Ascending aorta (tissue), 2 donors: ENCODE results near the gene MISP3. TPM values are rescaled to one million over a fixed set of nuclear protein-coding genes. Genes with fewer than 3 reads are reported as not detected.

Experiments
- DNase-seq, 2 donors: peaks; one replicate each; pipeline ENCODE4 v3.0.0-alpha.2; 2019; ENCODE audit warnings: low spot score in 2 of 2
- H3K27ac ChIP-seq, 2 donors: fragments of 200-600 bp; sonication (generic); one replicate each; pipeline ENCODE4 v1.5.1; 2016 to 2017; ENCODE audit warnings: mild to moderate bottlenecking in 1 of 2
- H3K27me3 ChIP-seq: fragments of 200-600 bp; sonication (generic); one replicate; pipeline ENCODE4 v1.5.1; 2017
- H3K36me3 ChIP-seq, 2 donors: fragments of 200-600 bp; sonication (generic); one replicate each; pipeline ENCODE4 v1.5.1; 2016
- H3K4me1 ChIP-seq, 2 donors: fragments of 200-600 bp; sonication (generic); one replicate each; pipeline ENCODE4 v1.5.1; 2016 to 2017; ENCODE audit warnings: mild to moderate bottlenecking in 1 of 2
- H3K4me3 ChIP-seq, 2 donors: fragments of 200-600 bp; sonication (generic); one replicate each; pipeline ENCODE4 v1.5.1; 2016 to 2017; ENCODE audit warnings: mild to moderate bottlenecking in 1 of 2
- H3K9me3 ChIP-seq, 2 donors: fragments of 200-600 bp; sonication (generic); one replicate each; pipeline ENCODE4 v1.5.1; 2016
- CTCF ChIP-seq, 3 experiments: fragments of 200-600 bp in 2 of 3; fragments of 450-650 bp in 1 of 3; sonication (generic) in 2 of 3; IDR thresholded peaks; one replicate each; pipeline ENCODE4 v1.5.1; 2016 to 2019; ENCODE audit warnings: antibody characterized with exemption in 3 of 3, mild to moderate bottlenecking in 1 of 3, moderate library complexity in 1 of 3
- intact Hi-C: fragments of 100-400 bp; cut with DNase I; formaldehyde crosslinking; loops from one replicate; pipeline ENCODE4 v1.15.1; 2023
- total RNA-seq: library from RNA; depleted of rRNA; stranded (reverse); fragments of >200 nt; gene quantifications from one replicate; pipeline ENCODE4 v1.1.0, GENCODE V29; 2016

The MISP3 gene
- total RNA-seq, 1 donor from 2014 or later = 6.0 TPM

GRCh38 chr19:14115756-14116155 is 43.2 kb downstream of the MISP3 start:
- Histone ChIP-seq H3K4me1 (peaks cover 31 to 67% of the 10 kb centered on the region in 2 donors), H3K27ac (peak overlapping the region; percentile 84 to 85), H3K9me3 (no peaks in the 10 kb centered on the region), H3K27me3 (no peaks in the 10 kb centered on the region), H3K4me3 (peak overlapping the region; percentile 13 to 96), H3K36me3 (no peaks in the 10 kb centered on the region)
- no peak for DNase-seq
- TF ChIP-seq CTCF (IDR thresholded peaks at IDR 0.05) = no peak
- intact Hi-C loops = loop anchor here (2.0 to 5.0 kb wide), 3 partner anchors 35 to 163 kb away; partner anchors contain the start of genes DCAF15 and RFX1

- intact Hi-C loops = loop anchor here (2.0 to 5.0 kb wide), 3 partner anchors 36 to 164 kb away; partner anchors contain the start of genes DCAF15 and RFX1
- peaks cover 31 to 63% of the 10 kb centered on the region in 2 donors for H3K4me1 ChIP-seq
- H3K27me3 ChIP-seq = no peaks in the 10 kb centered on the region
- H3K4me3 ChIP-seq = peak overlapping the region; percentile 71 to 96
- TF ChIP-seq CTCF (IDR thresholded peaks at IDR 0.05) = no peak
- H3K27ac ChIP-seq = peak overlapping the region; percentile 84 to 85
- no peak for DNase-seq
- H3K9me3 ChIP-seq = no peaks in the 10 kb centered on the region
- H3K36me3 ChIP-seq = no peaks in the 10 kb centered on the region
Measured at GRCh38 chr19:14116525-14116917, 43.9 kb downstream of the MISP3 start.

GRCh38 chr19:14116918-14117578 is 44.5 kb downstream of the MISP3 start:
- no peak for DNase-seq
- Histone ChIP-seq H3K4me1 (peaks cover 30 to 58% of the 10 kb centered on the region in 2 donors), H3K36me3 (no peaks in the 10 kb centered on the region), H3K27ac (peak overlapping the region; percentile 84 to 85), H3K4me3 (peak overlapping the region; percentile 71 to 96), H3K27me3 (no peaks in the 10 kb centered on the region), H3K9me3 (no peaks in the 10 kb centered on the region)
- intact Hi-C loops = loop anchor here (1.0 to 5.0 kb wide), 4 partner anchors 36 to 370 kb away; partner anchors contain the start of genes DCAF15 and RFX1
- TF ChIP-seq CTCF (IDR thresholded peaks at IDR 0.05) = no peak

GRCh38 chr19:14117668-14118164 is 45.1 kb downstream of the MISP3 start, which contains the start of gene PRKACA:
Gene PRKACA (minus strand): TSS chr19:14117762. CDS start chr19:14117547, 215 bp downstream.
- Histone ChIP-seq H3K27ac (peak within 1 kb of the TSS; percentile 92 to 99), H3K36me3 (no peaks in the 10 kb centered on the region), H3K4me3 (peak within 1 kb of the TSS; percentile 71 to 96), H3K4me1 (peaks cover 23 to 51% of the 10 kb centered on the region in 2 donors), H3K9me3 (no peaks in the 10 kb centered on the region), H3K27me3 (no peaks in the 10 kb centered on the region)
- DNase-seq = peak; percentile 97 to 99
- no peak for TF ChIP-seq CTCF (IDR thresholded peaks at IDR 0.05)
- intact Hi-C loops = loop anchor here (1.0 to 5.0 kb wide), 7 partner anchors 20 to 370 kb away; partner anchors contain the start of genes DCAF15, RFX1 and SAMD1

GRCh38 chr19:14118165-14119051 is 45.8 kb downstream of the MISP3 start:
- peak; percentile 79 to 94 for DNase-seq
- no peak for TF ChIP-seq CTCF (IDR thresholded peaks at IDR 0.05)
- Histone ChIP-seq H3K4me3 (peak overlapping the region; percentile 63 to 66), H3K9me3 (no peaks in the 10 kb centered on the region), H3K27ac (peak overlapping the region; percentile 92 to 99), H3K36me3 (no peaks in the 10 kb centered on the region), H3K27me3 (no peaks in the 10 kb centered on the region), H3K4me1 (peaks cover 19 to 44% of the 10 kb centered on the region in 2 donors)
- intact Hi-C loops = loop anchor here (1.0 to 5.0 kb wide), 5 partner anchors 19 to 238 kb away; partner anchors contain the start of genes DCAF15, RFX1 and SAMD1
